HCT116 (cell line): Measurements from ENCODE around the gene OPALIN. TPM values are rescaled to one million over a fixed set of nuclear protein-coding genes. Genes with fewer than 3 reads are reported as not detected.

ENCODE experiments used
- ATAC-seq: fragments of 200-7000 bp; cut with Tn5 transposase; 2 replicates; pipeline ENCODE4 v1.9.1; 2020; ENCODE audit warnings: mild to moderate bottlenecking, moderate library complexity
- BruUV-seq: library from RNA; stranded (reverse); fragments of 400-500 nt; replicated peaks from 2 replicates; lab custom pipeline; 2021; lab: Mats Ljungman, UMichigan
- CTCF ChIA-PET: fragments of 300-600 bp; sonication (Branson Sonifier 250); formaldehyde crosslinking; loops from one replicate; lab custom pipeline; 2021; ENCODE audit warnings: antibody characterized with exemption; lab: Charles Lee
- POLR2A ChIA-PET: fragments of 300-600, 350-600 bp; sonication (Branson Sonifier 250); formaldehyde crosslinking; loops from one replicate; lab custom pipeline; 2021; ENCODE audit warnings: antibody characterized with exemption; lab: Charles Lee
- RAD21 ChIA-PET, 2 experiments: fragments of 300-600 bp; sonication (Branson Sonifier 250); formaldehyde crosslinking; loops; one replicate each; lab custom pipeline; 2023; ENCODE audit warnings: low total read pairs in 2 of 2; ENCODE audit not compliant: uncharacterized antibody in 2 of 2, unreplicated experiment in 2 of 2, low non-redundant PET in 1 of 2; lab: Charles Lee
- DNase-seq: peaks from one replicate; pipeline ENCODE4 v3.0.0-alpha.2; 2010; ENCODE audit warnings: low read depth, low spot score
- H2AFZ ChIP-seq: fragments of 200-600 bp; shearing (Covaris generic), sonication (generic); 2 replicates; pipeline ENCODE4 v1.6.1; 2017; ENCODE audit warnings: low read depth, mixed run types, mixed read lengths, antibody characterized with exemption, low read length; ENCODE audit not compliant: poor library complexity, severe bottlenecking
- H3K27ac ChIP-seq: 2 replicates; pipeline ENCODE4 v1.5.1; 2012; ENCODE audit warnings: low read depth, low read length
- H3K27me3 ChIP-seq: fragments of 200-600 bp; sonication (generic); 2 replicates; pipeline ENCODE4 v1.6.1; 2016; ENCODE audit warnings: mixed run types, low read length, mixed read lengths; ENCODE audit not compliant: insufficient read depth
- H3K36me3 ChIP-seq, 2 experiments: fragments of 200-500 bp in 1 of 2; fragments of 200-600 bp in 1 of 2; sonication (Bioruptor generic) in 1 of 2; sonication (generic) in 1 of 2; 2 replicates each; pipeline versions ENCODE4 v1.5.1 to v1.6.1; 2014 to 2016; ENCODE audit warnings: low read length in 2 of 2, inconsistent platforms in 1 of 2, mixed read lengths in 1 of 2, mixed run types in 1 of 2; ENCODE audit not compliant: insufficient read depth in 2 of 2, control insufficient read depth in 1 of 2
- H3K4me1 ChIP-seq, 2 experiments: fragments of 200-600 bp in 1 of 2; sonication (generic) in 1 of 2; 2 replicates each; pipeline versions ENCODE4 v1.5.1 to v1.6.1; 2012 to 2017; ENCODE audit warnings: low read length in 2 of 2, inconsistent platforms in 1 of 2, mild to moderate bottlenecking in 1 of 2, mixed read lengths in 1 of 2, mixed run types in 1 of 2, moderate library complexity in 1 of 2; ENCODE audit not compliant: insufficient read depth in 2 of 2, control insufficient read depth in 1 of 2
- H3K4me2 ChIP-seq: fragments of 200-600 bp; sonication (generic); 2 replicates; pipeline ENCODE4 v1.6.1; 2017; ENCODE audit warnings: mixed run types, low read length, mixed read lengths
- H3K4me3 ChIP-seq, 2 experiments: fragments of 200-600 bp in 1 of 2; sonication (generic) in 1 of 2; replicated peaks in 1 of 2; 2 replicates each; pipeline ENCODE4 v1.5.1; 2011 to 2016; ENCODE audit warnings: low read length in 2 of 2, control low read depth in 1 of 2, low read depth in 1 of 2, mild to moderate bottlenecking in 1 of 2, mixed read lengths in 1 of 2, mixed run types in 1 of 2
- H3K79me2 ChIP-seq: fragments of 200-600 bp; sonication (generic); 2 replicates; pipeline ENCODE4 v1.6.1; 2017; ENCODE audit warnings: mild to moderate bottlenecking, mixed run types, low read length, moderate library complexity, mixed read lengths; ENCODE audit not compliant: insufficient read depth
- H3K9ac ChIP-seq: fragments of 200-600 bp; sonication (generic); 2 replicates; pipeline ENCODE4 v1.6.1; 2016; ENCODE audit warnings: low read length, mixed read lengths
- H3K9me2 ChIP-seq: fragments of 200-600 bp; sonication (generic), shearing (Covaris generic); 2 replicates; pipeline ENCODE4 v1.6.1; 2017; ENCODE audit warnings: mixed run types, mild to moderate bottlenecking, moderate library complexity; ENCODE audit not compliant: insufficient read depth
- H3K9me3 ChIP-seq, 2 experiments: fragments of 200-500 bp in 1 of 2; fragments of 200-600 bp in 1 of 2; sonication (Bioruptor generic) in 1 of 2; sonication (generic) in 1 of 2; 2 replicates each; pipeline ENCODE4 v1.6.1; 2014 to 2017; ENCODE audit warnings: low read length in 2 of 2, mixed read lengths in 2 of 2, inconsistent platforms in 1 of 2, low read depth in 1 of 2, mild to moderate bottlenecking in 1 of 2, mixed run types in 1 of 2, moderate library complexity in 1 of 2; ENCODE audit not compliant: control insufficient read depth in 1 of 2, insufficient read depth in 1 of 2
- H4K20me1 ChIP-seq: fragments of 200-600 bp; sonication (generic), shearing (Covaris generic); 2 replicates; pipeline ENCODE4 v1.6.1; 2017; ENCODE audit warnings: mixed run types, mild to moderate bottlenecking, moderate library complexity; ENCODE audit not compliant: insufficient read depth
- CBX3 ChIP-seq: IDR thresholded peaks from 2 replicates; pipeline ENCODE4 v1.6.1; 2012; ENCODE audit warnings: low read depth
- CEBPB ChIP-seq: IDR thresholded peaks from 2 replicates; pipeline ENCODE4 v1.6.1; 2012; ENCODE audit warnings: low read depth
- CTCF ChIP-seq, 3 experiments: fragments of 200-600 bp in 1 of 3; sonication (generic) in 1 of 3; IDR thresholded peaks in 2 of 3; conservative IDR thresholded peaks in 1 of 3; 2 replicates each; pipeline ENCODE4 v1.5.1; 2012 to 2017; ENCODE audit warnings: low read depth in 2 of 3, low read length in 2 of 3, antibody characterized with exemption in 1 of 3, borderline replicate concordance in 1 of 3, control low read depth in 1 of 3, mild to moderate bottlenecking in 1 of 3, mixed read lengths in 1 of 3, mixed run types in 1 of 3, moderate library complexity in 1 of 3; ENCODE audit not compliant: insufficient read depth in 1 of 3
- EGR1 ChIP-seq: IDR thresholded peaks from 2 replicates; pipeline ENCODE4 v1.6.1; 2012; ENCODE audit warnings: low read depth
- ELF1 ChIP-seq: IDR thresholded peaks from 2 replicates; pipeline ENCODE4 v1.6.1; 2012; ENCODE audit warnings: low read depth, borderline replicate concordance
- EZH2 ChIP-seq: fragments of 200-600 bp; sonication (generic); IDR thresholded peaks from 2 replicates; pipeline ENCODE4 v1.6.1; 2017; ENCODE audit warnings: antibody characterized with exemption, mixed run types
- EZH2phosphoT487 ChIP-seq: fragments of 200-600 bp; IDR thresholded peaks from 2 replicates; pipeline ENCODE4 v1.6.1; 2018; ENCODE audit warnings: antibody characterized with exemption, borderline replicate concordance
- FOSL1 ChIP-seq: IDR thresholded peaks from 2 replicates; pipeline ENCODE4 v1.6.1; 2012; ENCODE audit warnings: low read depth
- JUND ChIP-seq: IDR thresholded peaks from 2 replicates; pipeline ENCODE4 v1.6.1; 2012
- POLR2A ChIP-seq: IDR thresholded peaks from 2 replicates; pipeline ENCODE4 v1.7.0; 2011; ENCODE audit warnings: borderline replicate concordance; ENCODE audit not compliant: insufficient read depth, insufficient read length; ENCODE audit errors: extremely low read depth
- RAD21 ChIP-seq: IDR thresholded peaks from 2 replicates; pipeline ENCODE4 v1.6.1; 2012; ENCODE audit warnings: low read depth, mild to moderate bottlenecking
- SIN3A ChIP-seq: IDR thresholded peaks from 2 replicates; pipeline ENCODE4 v1.6.1; 2012; ENCODE audit warnings: low read depth
- SP1 ChIP-seq: IDR thresholded peaks from 2 replicates; pipeline ENCODE4 v1.6.1; 2012; ENCODE audit warnings: low read depth
- SRF ChIP-seq: IDR thresholded peaks from 2 replicates; pipeline ENCODE4 v1.6.1; 2012; ENCODE audit warnings: low read depth
- TCF7L2 ChIP-seq: IDR thresholded peaks from 2 replicates; pipeline ENCODE4 v1.7.0; 2011; ENCODE audit warnings: borderline replicate concordance, inconsistent platforms; ENCODE audit not compliant: insufficient read depth, insufficient read length; ENCODE audit errors: extremely low read depth
- YY1 ChIP-seq: IDR thresholded peaks from 2 replicates; pipeline ENCODE4 v1.6.1; 2011; ENCODE audit warnings: low read length, low read depth, moderate library complexity, mild to moderate bottlenecking; ENCODE audit not compliant: insufficient replicate concordance; ENCODE audit errors: extremely low read depth
- ZFX ChIP-seq: fragments of 450-650 bp; IDR thresholded peaks from 2 replicates; pipeline ENCODE4 v1.6.1; 2017
- ZNF274 ChIP-seq: fragments of 200-500 bp; sonication (Bioruptor generic); IDR thresholded peaks from 2 replicates; pipeline ENCODE4 v1.6.1; 2014; ENCODE audit warnings: mild to moderate bottlenecking, low read depth, low read length, inconsistent platforms
- intact Hi-C: fragments of 100-400 bp; cut with micrococcal nuclease; formaldehyde crosslinking; loops from 2 replicates; pipeline ENCODE4 v1.10.0; 2022
- total RNA-seq: library from RNA; stranded (reverse); gene quantifications from one replicate; pipeline ENCODE4 v1.2.1, GENCODE V29; 2021; ENCODE audit not compliant: unreplicated experiment
- TF ChIP-seq, protein P1 (sequence below): IDR thresholded peaks from 2 replicates; pipeline ENCODE4 v1.6.1; 2012
- TF ChIP-seq, protein P2 (sequence below): IDR thresholded peaks from 2 replicates; pipeline ENCODE4 v1.6.1; 2012; ENCODE audit warnings: low read depth

OPALIN gene
- total RNA-seq, 1 experiment from 2014 or later, result not detected

DNA sequence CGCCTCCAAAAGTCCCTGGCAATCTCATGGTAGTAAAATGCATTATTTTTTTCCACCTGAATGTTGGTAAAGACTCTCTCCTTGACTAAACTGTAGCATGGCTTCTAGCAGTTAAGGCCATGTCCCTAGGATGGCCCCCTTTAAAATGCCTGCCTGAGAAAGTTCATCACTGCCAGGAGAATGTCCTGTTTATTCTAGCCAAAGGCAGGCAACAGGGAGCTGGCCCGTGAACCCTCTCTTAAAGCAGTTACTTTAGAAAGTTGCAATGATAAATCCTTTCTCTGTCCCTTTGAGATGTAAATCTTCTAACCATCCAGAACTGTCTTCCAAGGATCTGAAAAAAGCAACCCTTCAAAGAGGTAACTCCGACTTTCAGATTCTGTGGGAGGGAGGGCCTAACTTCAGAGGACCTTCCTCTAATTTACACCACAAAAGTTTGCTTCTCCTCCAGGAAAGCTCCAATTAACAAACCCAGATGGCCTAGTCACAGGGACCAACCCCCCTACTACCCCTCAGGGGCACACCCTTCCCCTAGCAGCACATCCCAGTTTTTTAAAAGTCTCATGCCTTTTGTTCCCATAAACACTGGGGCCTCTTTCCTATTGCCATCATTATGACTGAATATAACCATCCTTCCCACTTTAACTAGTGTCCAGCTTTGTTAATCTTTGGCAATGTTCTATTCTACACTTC, 49.0 kb downstream of the OPALIN start:
- BruUV-seq, result no TSS peak
- Histone ChIP-seq H3K4me3 (no peak overlapping the region), H3K9me2 (no peaks in the 10 kb centered on the region), H2AFZ (no peak overlapping the region), H3K36me3 (no peaks in the 10 kb centered on the region), H3K27ac (no peak overlapping the region), H3K9ac (no peak overlapping the region), H3K27me3 (no peaks in the 10 kb centered on the region), H3K9me3 (no peaks in the 10 kb centered on the region), H3K4me2 (no peak overlapping the region), H3K4me1 (no peaks in the 10 kb centered on the region), H4K20me1 (no peaks in the 10 kb centered on the region)
- ChIA-PET POLR2A (no interaction called here), RAD21 (interaction anchor here in 1 of 2 experiments (0.5 kb wide), 1 partner anchor 81 kb away, joined by 3 read pairs; no protein-coding TSS in a partner anchor)
- intact Hi-C loops, result no loop called here
- TF ChIP-seq EZH2phosphoT487 (no peak), YY1 (no peak), TCF7L2 (no peak), ZFX (no peak), SRF (no peak), RAD21 (no peak), ZNF274 (no peak), JUND (no peak), CBX3 (no peak), SP1 (no peak), EZH2 (no peak), POLR2A (no peak), ELF1 (no peak), CTCF (IDR thresholded peaks at IDR 0.05 in 2 of 3, conservative IDR thresholded peaks at IDR 0.05 in 1 of 3; ENCODE audit: borderline replicate concordance in 1 of 3, insufficient read depth in 1 of 3, low read depth in 2 of 3, low read length in 2 of 3) (no peak), FOSL1 (no peak), EGR1 (no peak), CEBPB (no peak), SIN3A (no peak)
- TF ChIP-seq, protein P1, sequence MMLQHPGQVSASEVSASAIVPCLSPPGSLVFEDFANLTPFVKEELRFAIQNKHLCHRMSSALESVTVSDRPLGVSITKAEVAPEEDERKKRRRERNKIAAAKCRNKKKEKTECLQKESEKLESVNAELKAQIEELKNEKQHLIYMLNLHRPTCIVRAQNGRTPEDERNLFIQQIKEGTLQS, result no peak
- TF ChIP-seq, protein P2, sequence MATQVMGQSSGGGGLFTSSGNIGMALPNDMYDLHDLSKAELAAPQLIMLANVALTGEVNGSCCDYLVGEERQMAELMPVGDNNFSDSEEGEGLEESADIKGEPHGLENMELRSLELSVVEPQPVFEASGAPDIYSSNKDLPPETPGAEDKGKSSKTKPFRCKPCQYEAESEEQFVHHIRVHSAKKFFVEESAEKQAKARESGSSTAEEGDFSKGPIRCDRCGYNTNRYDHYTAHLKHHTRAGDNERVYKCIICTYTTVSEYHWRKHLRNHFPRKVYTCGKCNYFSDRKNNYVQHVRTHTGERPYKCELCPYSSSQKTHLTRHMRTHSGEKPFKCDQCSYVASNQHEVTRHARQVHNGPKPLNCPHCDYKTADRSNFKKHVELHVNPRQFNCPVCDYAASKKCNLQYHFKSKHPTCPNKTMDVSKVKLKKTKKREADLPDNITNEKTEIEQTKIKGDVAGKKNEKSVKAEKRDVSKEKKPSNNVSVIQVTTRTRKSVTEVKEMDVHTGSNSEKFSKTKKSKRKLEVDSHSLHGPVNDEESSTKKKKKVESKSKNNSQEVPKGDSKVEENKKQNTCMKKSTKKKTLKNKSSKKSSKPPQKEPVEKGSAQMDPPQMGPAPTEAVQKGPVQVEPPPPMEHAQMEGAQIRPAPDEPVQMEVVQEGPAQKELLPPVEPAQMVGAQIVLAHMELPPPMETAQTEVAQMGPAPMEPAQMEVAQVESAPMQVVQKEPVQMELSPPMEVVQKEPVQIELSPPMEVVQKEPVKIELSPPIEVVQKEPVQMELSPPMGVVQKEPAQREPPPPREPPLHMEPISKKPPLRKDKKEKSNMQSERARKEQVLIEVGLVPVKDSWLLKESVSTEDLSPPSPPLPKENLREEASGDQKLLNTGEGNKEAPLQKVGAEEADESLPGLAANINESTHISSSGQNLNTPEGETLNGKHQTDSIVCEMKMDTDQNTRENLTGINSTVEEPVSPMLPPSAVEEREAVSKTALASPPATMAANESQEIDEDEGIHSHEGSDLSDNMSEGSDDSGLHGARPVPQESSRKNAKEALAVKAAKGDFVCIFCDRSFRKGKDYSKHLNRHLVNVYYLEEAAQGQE, result no peak
- TF ChIP-seq, all 23 proteins: peak for 0
- H3K79me2 ChIP-seq, result no peaks in the 10 kb centered on the region
- CTCF ChIA-PET, result no interaction called here
- ATAC-seq (no peak), DNase-seq (no peak)
